Muscle layer of colon (tissue), 2 donors: ENCODE results near the gene KRTAP5-5.

ENCODE experiments used
- H3K27ac ChIP-seq: one replicate; pipeline ENCODE4 v1.7.0; 2013; ENCODE audit warnings: low read depth, mild to moderate bottlenecking, low read length, moderate library complexity
- H3K27me3 ChIP-seq, 2 donors: one replicate each; pipeline ENCODE4 v1.7.0; 2013; ENCODE audit warnings: low read length in 2 of 2, mild to moderate bottlenecking in 2 of 2; ENCODE audit not compliant: insufficient read depth in 2 of 2, control insufficient read depth in 1 of 2
- H3K36me3 ChIP-seq: one replicate; pipeline ENCODE4 v1.7.0; 2013; ENCODE audit warnings: mild to moderate bottlenecking, low read length; ENCODE audit not compliant: insufficient read depth
- H3K4me1 ChIP-seq: one replicate; pipeline ENCODE4 v1.7.0; 2013; ENCODE audit warnings: mild to moderate bottlenecking, low read length; ENCODE audit not compliant: insufficient read depth
- H3K4me3 ChIP-seq, 2 donors: one replicate each; pipeline ENCODE4 v1.7.0; 2013; ENCODE audit warnings: low read length in 2 of 2, low read depth in 1 of 2, mild to moderate bottlenecking in 1 of 2, moderate library complexity in 1 of 2
- H3K9ac ChIP-seq: one replicate; pipeline ENCODE4 v1.7.0; 2013; ENCODE audit warnings: low read length
- H3K9me3 ChIP-seq: one replicate; pipeline ENCODE4 v1.7.0; 2013; ENCODE audit warnings: mild to moderate bottlenecking, low read length
- donor health status: abdominal sarcoma.
- donor health status: Adenocarcinoma of cecum.

KRTAP5-5 gene

DNA sequence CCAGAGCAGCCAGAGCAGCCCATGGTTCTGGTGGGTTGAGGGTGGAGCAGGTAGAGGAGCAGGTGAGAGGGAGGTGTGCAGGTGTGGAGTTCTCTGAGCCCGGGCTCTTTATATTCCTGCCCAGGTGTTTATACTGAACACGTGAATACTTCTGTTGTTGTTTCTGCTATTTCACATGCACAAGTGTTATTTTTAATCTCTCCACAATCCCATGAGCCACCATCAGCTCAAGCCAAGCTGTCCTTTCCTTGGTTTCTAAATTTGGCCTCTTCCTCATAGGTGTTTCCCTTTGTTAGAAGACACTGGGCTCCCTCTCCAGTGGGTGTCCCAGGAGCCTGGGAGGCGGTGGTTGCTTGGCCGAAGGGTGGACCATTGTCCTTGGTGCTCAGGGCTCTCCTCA lies 21.2 kb upstream of the KRTAP5-5 start, which contains the start of gene KRTAP5-3:
TSS of gene KRTAP5-3 (minus strand) at position 101 of the 400 bp plus-strand sequence. CDS start at position 23, 78 bp downstream.
- Histone ChIP-seq H3K9me3 (no peaks in the 10 kb centered on the region), H3K4me1 (no peaks in the 10 kb centered on the region), H3K36me3 (no peaks in the 10 kb centered on the region), H3K9ac (no peak within 1 kb of the TSS), H3K4me3 (no peak within 1 kb of the TSS), H3K27me3 (peaks cover 0 to 16% of the 10 kb centered on the region in 2 donors), H3K27ac (no peak within 1 kb of the TSS)

GRCh38 chr11:1618231-1618630 lies 11.3 kb upstream of the KRTAP5-5 start:
- no peak overlapping the region for H3K4me3 ChIP-seq
- no peaks in the 10 kb centered on the region for H3K36me3 ChIP-seq
- H3K27ac ChIP-seq = no peak overlapping the region
- no peaks in the 10 kb centered on the region for H3K4me1 ChIP-seq
- H3K27me3 ChIP-seq = no peaks in the 10 kb centered on the region
- H3K9ac ChIP-seq = no peak overlapping the region
- no peaks in the 10 kb centered on the region for H3K9me3 ChIP-seq

DNA sequence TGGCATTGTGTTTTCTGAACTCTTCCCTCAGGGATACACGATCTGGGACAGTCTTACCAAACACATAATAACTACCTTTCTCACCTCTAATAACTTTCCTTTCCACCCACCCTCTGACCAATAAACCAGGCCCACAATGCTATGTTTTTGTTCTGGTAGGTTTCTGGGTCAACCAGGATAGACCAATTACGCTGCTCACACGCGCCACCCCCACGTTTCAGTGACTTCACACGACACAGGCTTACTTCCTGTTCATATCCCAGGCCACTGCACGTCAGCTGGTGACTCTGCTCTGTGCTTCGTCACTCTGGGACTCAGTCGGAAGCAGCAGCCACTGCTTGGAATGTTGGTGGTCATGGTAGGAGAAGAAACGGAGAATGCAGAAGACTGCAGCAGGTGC lies 10.1 kb upstream of the KRTAP5-5 start:
- no peaks in the 10 kb centered on the region for H3K4me1 ChIP-seq

DNA sequence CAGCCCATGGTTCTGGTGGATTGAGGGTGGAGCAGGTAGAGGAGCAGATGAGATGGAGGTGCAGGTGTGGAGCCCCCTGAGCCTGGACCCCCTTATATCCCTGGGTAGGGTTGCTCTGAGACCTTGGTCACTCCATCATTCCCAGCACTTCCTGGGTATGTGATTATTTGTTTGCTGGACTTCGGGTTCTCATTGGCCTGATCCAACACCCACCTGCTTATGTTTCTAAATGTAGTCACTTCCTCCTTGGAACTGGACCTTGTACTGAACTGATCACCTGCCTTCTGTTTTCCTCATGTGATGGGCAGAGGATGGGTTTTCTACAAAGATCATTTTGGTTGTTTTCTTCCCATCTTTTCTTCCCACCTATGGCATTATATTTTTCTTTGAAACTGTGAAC lies 7.5 kb upstream of the KRTAP5-5 start, which contains the start of gene KRTAP5-4:
TSS of gene KRTAP5-4 (minus strand) at position 53 of the 400 bp plus-strand sequence. CDS start at position 8, 45 bp downstream.
- no peak within 1 kb of the TSS for H3K4me3 ChIP-seq
- no peaks in the 10 kb centered on the region for H3K4me1 ChIP-seq
- no peaks in the 10 kb centered on the region for H3K27me3 ChIP-seq
- H3K36me3 ChIP-seq = no peaks in the 10 kb centered on the region
- H3K9me3 ChIP-seq = no peaks in the 10 kb centered on the region
- no peak within 1 kb of the TSS for H3K9ac ChIP-seq
- H3K27ac ChIP-seq = no peak within 1 kb of the TSS

More for the DNA sequence above, 10.1 kb upstream of the KRTAP5-5 start:
- H3K9ac ChIP-seq = no peak overlapping the region
- H3K4me3 ChIP-seq = no peak overlapping the region
- no peak overlapping the region for H3K27ac ChIP-seq
- no peaks in the 10 kb centered on the region for H3K9me3 ChIP-seq
- H3K36me3 ChIP-seq = no peaks in the 10 kb centered on the region
- no peaks in the 10 kb centered on the region for H3K27me3 ChIP-seq

DNA sequence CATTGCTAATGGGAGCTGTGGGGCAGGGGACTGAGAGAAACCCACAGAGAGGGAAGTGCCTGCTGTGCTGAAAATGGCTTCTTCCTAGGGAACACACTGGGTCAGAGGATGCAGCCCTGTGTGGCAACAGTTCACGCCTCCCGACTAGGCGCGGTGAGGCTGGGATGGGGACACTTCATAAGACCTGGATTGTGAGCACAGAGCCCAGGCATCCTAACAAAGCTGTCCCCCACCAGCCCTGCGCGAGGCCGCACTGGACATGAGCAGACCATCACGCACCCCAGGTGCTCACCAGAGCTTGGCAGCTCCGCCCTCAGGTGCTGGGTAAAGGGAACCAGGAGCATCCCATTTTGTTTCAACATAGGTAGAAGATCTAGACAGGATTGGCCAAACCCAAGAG lies 5.9 kb upstream of the KRTAP5-5 start:
- Histone ChIP-seq H3K9ac (no peak overlapping the region), H3K27me3 (peaks cover 0 to 4% of the 10 kb centered on the region in 2 donors), H3K4me3 (no peak overlapping the region), H3K4me1 (no peaks in the 10 kb centered on the region), H3K27ac (no peak overlapping the region), H3K36me3 (no peaks in the 10 kb centered on the region), H3K9me3 (no peaks in the 10 kb centered on the region)

DNA sequence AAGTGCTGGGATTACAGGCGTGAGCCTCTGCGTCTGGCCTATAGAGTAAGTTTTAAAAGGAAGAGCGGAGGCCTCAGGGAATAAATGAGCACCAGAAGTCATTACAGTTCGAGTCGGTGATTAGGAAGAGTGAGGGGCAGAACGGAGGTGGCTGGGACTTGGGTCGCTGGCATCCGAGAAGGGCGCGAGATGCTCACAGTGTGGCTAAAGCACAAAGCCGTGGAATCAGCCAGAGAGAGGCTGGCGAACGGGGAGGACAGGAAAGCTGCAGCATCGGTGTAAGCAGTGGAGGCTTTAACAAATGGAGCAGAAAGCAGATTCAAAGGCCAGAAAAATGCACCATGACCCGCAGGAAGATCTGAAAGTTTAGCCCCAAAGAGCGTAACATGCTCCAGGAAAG lies 5.0 kb upstream of the KRTAP5-5 start:
- no peak overlapping the region for H3K4me3 ChIP-seq
- H3K36me3 ChIP-seq = no peaks in the 10 kb centered on the region
- H3K4me1 ChIP-seq = no peaks in the 10 kb centered on the region
- peaks cover 0 to 13% of the 10 kb centered on the region in 2 donors for H3K27me3 ChIP-seq
- H3K9ac ChIP-seq = no peak overlapping the region
- H3K9me3 ChIP-seq = no peaks in the 10 kb centered on the region
- no peak overlapping the region for H3K27ac ChIP-seq

DNA sequence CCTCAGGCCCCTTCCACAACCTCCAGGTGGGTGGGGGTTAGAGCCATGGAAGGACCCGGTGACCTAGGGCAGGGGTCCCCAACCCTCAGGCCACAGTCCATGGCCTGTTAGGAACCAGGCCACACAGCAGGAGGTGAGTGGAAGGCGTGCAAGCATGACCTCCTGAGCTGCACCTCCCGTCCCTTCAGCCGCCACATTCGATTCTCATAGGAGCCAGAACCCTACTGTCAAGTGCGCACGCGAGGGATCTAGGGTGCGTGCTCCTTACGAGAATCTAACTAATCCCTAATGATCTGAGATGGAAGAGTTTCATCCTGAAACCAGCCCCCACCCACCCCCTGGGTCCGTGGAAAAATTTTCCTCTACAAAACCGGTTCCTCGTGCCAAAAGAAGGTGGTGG lies 4.0 kb upstream of the KRTAP5-5 start:
- H3K9ac ChIP-seq = no peak overlapping the region
- no peaks in the 10 kb centered on the region for H3K36me3 ChIP-seq
- H3K4me1 ChIP-seq = no peaks in the 10 kb centered on the region
- no peak overlapping the region for H3K4me3 ChIP-seq
- H3K27ac ChIP-seq = no peak overlapping the region
- H3K27me3 ChIP-seq = peaks cover 2 to 13% of the 10 kb centered on the region in 2 donors
- H3K9me3 ChIP-seq = no peaks in the 10 kb centered on the region

DNA sequence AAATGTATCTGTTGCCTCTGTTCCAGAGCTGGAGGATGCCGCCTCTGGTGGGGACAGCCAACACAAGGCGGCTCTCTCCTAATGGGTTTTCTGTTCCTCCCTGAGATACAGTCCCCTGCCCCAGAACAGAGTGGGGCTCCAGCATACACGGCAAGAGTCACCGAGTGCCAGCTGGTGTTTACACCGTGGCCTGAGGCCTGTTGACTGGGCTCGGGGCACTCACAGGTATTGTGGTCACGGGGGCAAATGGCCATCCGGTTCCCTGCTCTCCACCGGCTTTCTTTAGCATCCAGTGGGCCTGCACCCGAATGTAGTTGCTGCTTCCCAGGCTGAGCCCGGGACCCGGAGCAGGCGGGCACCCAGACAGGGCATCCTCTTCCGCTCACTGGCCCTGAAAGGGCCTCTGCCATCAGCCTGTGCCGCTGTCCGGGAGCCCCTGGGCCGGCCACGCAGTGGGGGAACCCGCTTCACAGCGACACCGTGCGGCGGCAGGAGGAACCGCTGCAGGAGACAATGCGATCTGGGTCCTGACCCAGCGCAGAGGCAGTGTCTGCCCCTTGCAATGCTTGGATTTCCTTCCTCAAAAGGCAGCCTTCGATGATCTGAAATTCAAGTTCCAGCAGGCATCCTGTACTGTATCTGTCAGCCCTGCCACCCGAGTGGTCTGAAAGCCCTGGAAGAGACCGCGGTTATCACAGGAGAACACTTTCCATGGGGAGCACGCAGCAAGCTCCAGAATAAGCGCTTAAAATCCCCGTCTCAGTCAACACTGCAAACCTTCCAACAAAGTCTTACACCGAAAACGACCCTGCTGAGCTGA lies 859 bp upstream of the KRTAP5-5 start:
- Histone ChIP-seq H3K27me3 (peaks cover 10 to 18% of the 10 kb centered on the region in 2 donors), H3K36me3 (no peaks in the 10 kb centered on the region), H3K4me1 (no peaks in the 10 kb centered on the region), H3K4me3 (no peak overlapping the region), H3K27ac (no peak overlapping the region), H3K9ac (no peak overlapping the region), H3K9me3 (no peaks in the 10 kb centered on the region)

- no peaks in the 10 kb centered on the region for H3K9me3 ChIP-seq
- H3K4me3 ChIP-seq = no peak overlapping the region
- H3K27me3 ChIP-seq = peaks cover 10 to 18% of the 10 kb centered on the region in 2 donors
- no peaks in the 10 kb centered on the region for H3K36me3 ChIP-seq
- H3K4me1 ChIP-seq = no peaks in the 10 kb centered on the region
- no peak overlapping the region for H3K9ac ChIP-seq
- H3K27ac ChIP-seq = no peak overlapping the region
These were observed 696 bp downstream of the KRTAP5-5 start for GRCh38 chr11:1630271-1630670.

DNA sequence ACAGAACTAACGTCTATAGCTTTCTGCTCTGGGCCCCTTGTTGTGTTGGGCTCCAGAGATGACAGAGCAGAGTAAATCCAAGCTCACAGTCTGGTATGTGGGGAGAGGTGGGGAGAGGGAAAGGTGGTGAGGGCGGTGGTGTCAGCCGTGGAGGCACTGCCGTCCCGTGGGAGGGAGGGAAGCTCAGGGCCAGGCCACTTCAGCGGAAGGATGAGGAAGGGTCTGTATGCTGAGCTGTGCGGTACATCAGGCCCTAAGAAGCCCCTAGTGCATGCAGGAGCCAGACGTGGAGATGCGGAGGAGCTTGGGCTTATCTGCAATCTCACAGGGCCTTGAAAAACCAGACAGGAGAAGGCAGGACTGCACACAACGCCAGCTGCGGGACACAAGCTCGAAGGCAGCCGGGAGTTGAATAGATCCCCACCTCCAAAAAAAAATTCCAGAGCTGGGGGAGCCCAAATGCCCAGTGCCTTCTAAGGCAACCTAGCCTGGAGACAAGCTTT lies 1.5 kb downstream of the KRTAP5-5 start:
- Histone ChIP-seq H3K9ac (no peak overlapping the region), H3K27me3 (peaks cover 10 to 18% of the 10 kb centered on the region in 2 donors), H3K9me3 (no peaks in the 10 kb centered on the region), H3K4me1 (no peaks in the 10 kb centered on the region), H3K36me3 (no peaks in the 10 kb centered on the region), H3K4me3 (no peak overlapping the region), H3K27ac (no peak overlapping the region)

GRCh38 chr11:1632053-1632714 lies 2.6 kb downstream of the KRTAP5-5 start:
- Histone ChIP-seq H3K4me3 (no peak overlapping the region), H3K9ac (no peak overlapping the region), H3K27me3 (peaks cover 10 to 18% of the 10 kb centered on the region in 2 donors), H3K27ac (no peak overlapping the region), H3K4me1 (no peaks in the 10 kb centered on the region), H3K36me3 (no peaks in the 10 kb centered on the region), H3K9me3 (no peaks in the 10 kb centered on the region)
